ENCODE data around the gene CLHC1.

DNA sequence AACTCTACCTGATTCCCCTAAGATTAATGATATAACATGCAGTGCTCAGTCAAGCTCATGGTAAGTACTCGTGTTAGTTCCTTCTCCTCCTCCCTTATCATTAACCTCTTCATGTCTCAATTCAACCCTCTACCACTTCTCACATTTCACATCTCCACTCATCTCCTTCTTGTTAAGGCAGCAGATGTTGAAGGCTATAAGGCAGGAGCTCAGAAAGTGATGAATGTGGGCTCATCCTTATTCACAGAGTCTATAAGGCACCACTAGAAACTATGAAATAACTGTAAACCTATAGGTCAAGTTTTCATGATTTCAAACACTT lies 56.0 kb downstream of the CLHC1 start:
- no peak for TF ChIP-seq EP300 (IDR thresholded peaks at IDR 0.05)
- TF ChIP-seq, protein P1, sequence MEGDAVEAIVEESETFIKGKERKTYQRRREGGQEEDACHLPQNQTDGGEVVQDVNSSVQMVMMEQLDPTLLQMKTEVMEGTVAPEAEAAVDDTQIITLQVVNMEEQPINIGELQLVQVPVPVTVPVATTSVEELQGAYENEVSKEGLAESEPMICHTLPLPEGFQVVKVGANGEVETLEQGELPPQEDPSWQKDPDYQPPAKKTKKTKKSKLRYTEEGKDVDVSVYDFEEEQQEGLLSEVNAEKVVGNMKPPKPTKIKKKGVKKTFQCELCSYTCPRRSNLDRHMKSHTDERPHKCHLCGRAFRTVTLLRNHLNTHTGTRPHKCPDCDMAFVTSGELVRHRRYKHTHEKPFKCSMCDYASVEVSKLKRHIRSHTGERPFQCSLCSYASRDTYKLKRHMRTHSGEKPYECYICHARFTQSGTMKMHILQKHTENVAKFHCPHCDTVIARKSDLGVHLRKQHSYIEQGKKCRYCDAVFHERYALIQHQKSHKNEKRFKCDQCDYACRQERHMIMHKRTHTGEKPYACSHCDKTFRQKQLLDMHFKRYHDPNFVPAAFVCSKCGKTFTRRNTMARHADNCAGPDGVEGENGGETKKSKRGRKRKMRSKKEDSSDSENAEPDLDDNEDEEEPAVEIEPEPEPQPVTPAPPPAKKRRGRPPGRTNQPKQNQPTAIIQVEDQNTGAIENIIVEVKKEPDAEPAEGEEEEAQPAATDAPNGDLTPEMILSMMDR (IDR thresholded peaks at IDR 0.05), result no peak
- no peak for TF ChIP-seq POLR2AphosphoS5 (IDR thresholded peaks at IDR 0.05)

Measured in stomach (tissue), 4 donors.